Measurements from ENCODE around the gene PCNT. TPM values are rescaled to one million over a fixed set of nuclear protein-coding genes. Genes with fewer than 3 reads are reported as not detected.

The PCNT gene, protein sequence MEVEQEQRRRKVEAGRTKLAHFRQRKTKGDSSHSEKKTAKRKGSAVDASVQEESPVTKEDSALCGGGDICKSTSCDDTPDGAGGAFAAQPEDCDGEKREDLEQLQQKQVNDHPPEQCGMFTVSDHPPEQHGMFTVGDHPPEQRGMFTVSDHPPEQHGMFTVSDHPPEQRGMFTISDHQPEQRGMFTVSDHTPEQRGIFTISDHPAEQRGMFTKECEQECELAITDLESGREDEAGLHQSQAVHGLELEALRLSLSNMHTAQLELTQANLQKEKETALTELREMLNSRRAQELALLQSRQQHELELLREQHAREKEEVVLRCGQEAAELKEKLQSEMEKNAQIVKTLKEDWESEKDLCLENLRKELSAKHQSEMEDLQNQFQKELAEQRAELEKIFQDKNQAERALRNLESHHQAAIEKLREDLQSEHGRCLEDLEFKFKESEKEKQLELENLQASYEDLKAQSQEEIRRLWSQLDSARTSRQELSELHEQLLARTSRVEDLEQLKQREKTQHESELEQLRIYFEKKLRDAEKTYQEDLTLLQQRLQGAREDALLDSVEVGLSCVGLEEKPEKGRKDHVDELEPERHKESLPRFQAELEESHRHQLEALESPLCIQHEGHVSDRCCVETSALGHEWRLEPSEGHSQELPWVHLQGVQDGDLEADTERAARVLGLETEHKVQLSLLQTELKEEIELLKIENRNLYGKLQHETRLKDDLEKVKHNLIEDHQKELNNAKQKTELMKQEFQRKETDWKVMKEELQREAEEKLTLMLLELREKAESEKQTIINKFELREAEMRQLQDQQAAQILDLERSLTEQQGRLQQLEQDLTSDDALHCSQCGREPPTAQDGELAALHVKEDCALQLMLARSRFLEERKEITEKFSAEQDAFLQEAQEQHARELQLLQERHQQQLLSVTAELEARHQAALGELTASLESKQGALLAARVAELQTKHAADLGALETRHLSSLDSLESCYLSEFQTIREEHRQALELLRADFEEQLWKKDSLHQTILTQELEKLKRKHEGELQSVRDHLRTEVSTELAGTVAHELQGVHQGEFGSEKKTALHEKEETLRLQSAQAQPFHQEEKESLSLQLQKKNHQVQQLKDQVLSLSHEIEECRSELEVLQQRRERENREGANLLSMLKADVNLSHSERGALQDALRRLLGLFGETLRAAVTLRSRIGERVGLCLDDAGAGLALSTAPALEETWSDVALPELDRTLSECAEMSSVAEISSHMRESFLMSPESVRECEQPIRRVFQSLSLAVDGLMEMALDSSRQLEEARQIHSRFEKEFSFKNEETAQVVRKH (N-terminal part only)
- 23.5 and 30.3 TPM in 2 replicates for polyA plus RNA-seq (2014; cell fraction: cytosol; rRNA removed)
- polyA plus RNA-seq (2014; cell fraction: nucleus; rRNA removed), result 161 and 181 TPM in 2 replicates

DNA sequence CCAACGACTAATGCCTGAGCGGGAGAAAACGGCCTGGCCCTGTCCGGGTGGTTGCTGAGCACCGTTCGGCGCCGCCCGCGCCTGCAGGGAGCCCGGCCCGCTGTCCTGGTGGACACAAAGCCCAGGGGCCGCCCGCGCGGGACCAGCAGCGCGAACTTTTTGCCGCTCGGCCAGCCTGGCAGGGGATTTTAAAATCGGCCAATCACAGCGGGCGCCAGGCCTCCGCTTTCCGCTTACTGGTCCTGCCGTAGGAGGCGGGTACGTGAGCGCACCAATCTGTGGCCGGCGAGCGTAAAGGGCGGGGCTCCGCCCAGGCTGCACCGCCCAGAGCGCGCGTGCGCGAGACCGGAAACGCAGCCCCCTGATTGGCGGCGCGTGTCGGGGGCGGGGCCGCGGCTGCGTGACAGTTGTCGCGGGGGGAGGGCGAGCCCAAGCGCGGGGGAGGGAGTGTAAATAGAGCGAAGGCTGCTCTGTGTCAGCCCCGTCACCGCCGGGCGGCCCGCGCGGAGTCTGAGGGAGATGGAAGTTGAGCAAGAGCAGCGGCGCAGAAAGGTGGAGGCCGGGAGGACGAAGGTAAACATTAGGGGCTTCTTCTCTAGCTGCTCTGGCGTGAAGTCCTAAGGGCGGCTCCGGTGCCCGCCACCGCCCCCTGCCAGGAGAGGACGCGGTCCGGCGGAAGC, at the start of gene PCNT, which contains the start of gene C21orf58:
TSS of gene PCNT (plus strand) at position 447 of the 680 bp plus-strand sequence. CDS start at position 520, 73 bp downstream.
TSS of gene C21orf58 (minus strand) at position 161 of the 680 bp plus-strand sequence. CDS start 1,132 bp downstream, outside the sequence.
- DNase-seq (ENCODE audit: low spot score), result peak; percentile 96

DNA sequence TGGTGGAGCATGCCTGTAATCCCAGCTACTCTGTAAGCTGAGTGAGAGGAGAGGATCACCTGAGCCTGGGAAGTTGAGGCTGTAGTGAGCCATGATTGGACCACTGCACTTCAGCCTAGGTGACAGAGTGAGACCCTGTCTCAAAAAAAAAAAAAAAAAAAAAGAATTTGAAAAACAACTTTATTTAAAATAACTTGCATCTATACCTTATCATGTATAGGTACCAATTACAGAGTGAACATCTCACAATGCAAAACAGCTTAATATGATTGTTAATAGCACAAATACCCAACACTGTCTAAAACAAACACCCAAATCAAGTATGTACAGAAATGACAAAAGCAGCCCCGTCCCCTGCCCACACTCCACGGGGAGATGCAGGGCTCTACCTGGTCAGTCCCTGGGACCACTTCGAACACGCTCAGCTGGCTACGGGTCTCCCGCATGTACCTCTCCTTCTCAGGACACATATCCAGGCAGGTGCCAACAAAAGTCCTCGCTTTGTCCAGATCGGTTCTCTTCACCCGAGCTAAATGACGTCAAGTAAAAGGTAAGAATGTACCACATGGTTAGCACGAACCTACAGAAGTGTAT, 49.1 kb upstream of the PCNT start:
- no peak for DNase-seq (ENCODE audit: low spot score)

GRCh38 chr21:46284077-46284644, 39.8 kb upstream of the PCNT start:
- no peak for DNase-seq (ENCODE audit: low spot score)

DNA sequence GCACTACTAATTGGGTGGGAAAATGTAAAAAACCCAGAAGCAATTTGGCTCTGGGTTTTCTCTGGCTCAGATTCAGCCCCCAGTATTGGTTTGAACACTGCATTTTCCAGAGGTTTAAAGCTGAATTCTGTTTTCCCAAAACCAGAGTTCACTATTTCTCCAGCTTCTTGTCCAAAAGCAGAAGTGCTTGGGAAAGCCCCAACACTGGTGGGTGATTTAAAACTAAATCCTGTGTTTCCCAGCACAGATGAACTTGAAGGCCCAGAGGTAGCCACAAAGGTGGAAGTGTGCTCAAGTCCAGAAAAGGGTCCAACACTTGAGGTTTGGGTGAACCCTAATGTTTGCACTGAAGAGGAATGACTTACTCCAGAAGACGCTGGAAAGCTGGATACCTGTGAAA, 39.2 kb upstream of the PCNT start:
- DNase-seq (ENCODE audit: low spot score), result no peak

DNA sequence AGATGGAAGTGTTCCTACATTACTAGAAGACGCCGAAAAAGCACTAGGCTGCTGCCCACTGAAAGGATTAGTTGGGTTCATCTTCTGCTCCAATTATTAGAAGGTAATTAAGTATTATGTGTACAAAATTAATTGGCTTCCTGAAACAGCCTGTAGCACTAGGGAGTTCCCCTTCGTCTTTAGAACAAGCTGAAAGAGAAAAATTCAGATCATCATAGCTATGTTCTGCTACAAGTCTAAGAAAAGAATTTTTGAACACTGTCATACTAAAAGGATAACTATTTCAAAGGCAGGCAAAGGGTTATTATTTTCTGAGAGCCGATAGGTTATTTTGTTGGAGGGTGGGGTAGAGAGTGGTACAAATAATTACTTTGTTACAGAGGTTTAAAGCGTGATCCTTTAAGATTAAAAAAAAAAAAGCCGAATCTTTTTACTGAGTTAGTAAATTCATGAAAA, 38.7 kb upstream of the PCNT start, which contains the start of gene MCM3AP:
TSS of gene MCM3AP (minus strand) at position 406 of the 456 bp plus-strand sequence. CDS start at position 81, 325 bp downstream.
- DNase-seq (ENCODE audit: low spot score), result no peak

DNA sequence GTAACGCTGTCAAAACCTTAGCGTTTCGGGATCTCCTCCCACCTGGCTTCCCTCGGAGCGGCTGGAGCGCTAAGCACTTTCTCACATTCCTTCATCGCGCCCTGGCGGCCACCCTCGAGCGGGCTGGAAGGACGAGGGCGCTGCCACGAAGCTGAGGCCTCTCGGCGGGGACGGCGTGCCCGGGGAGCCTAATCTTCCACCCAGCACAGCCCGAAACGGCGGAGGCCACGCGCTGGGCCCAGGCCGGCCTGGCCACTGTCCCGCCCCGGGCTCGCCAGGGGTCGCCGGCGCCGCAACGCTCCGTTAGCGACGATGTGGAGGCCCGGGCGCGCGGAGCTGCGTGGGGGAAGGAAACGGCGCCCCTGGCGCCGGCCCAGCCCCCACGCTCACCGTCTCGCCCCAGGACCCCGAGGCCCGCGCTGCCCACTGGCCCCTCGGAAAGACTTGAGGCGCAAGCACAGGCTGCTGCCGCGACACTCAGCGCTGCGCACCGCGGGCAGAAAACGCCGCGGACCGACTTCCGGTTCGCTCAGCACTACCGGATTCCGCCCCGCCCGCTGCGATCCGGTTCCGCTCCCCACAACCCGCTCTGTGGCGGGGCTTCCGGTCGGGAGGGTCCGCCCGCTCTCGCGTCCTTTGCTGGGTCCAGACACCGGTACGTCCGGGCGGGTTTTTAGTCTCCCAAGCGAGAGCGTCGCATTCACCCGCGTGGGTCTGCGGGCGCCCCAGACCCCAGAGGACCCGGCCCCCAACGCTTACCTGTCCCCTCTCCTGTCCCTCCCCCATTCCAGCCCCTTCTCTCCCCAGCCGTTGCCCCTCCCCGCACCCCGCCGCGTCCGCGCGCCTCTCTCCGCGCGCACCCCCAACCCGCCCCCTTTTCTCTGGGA, 38.0 kb upstream of the PCNT start, which contains the start of gene YBEY:
TSS of gene YBEY (plus strand) at position 582 of the 887 bp plus-strand sequence. CDS start 572 bp downstream, outside the sequence.
- peak; percentile 88 for DNase-seq (ENCODE audit: low spot score)

DNA sequence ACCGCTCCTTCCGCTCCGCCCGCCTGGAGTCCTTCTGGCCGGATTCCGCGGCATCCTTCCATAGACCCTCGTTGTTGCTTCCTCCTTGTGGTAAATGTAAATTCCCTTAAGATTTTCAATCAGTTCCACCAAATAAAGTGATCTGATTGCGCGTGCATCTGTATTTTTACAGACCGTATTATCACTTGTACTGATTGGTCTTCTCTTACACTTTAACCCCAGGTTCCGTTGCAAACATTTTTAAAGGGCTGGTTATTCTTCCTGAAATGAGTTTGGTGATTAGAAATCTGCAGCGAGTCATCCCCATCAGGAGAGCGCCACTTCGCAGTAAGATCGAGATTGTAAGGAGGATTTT, 37.3 kb upstream of the PCNT start:
- no peak for DNase-seq (ENCODE audit: low spot score)

- DNase-seq (ENCODE audit: low spot score), result no peak
Observed at GRCh38 chr21:46287541-46287940, 36.4 kb upstream of the PCNT start.

- DNase-seq (ENCODE audit: low spot score), result peak; percentile 22
Observed at GRCh38 chr21:46289655-46290179, 34.2 kb upstream of the PCNT start.

DNA sequence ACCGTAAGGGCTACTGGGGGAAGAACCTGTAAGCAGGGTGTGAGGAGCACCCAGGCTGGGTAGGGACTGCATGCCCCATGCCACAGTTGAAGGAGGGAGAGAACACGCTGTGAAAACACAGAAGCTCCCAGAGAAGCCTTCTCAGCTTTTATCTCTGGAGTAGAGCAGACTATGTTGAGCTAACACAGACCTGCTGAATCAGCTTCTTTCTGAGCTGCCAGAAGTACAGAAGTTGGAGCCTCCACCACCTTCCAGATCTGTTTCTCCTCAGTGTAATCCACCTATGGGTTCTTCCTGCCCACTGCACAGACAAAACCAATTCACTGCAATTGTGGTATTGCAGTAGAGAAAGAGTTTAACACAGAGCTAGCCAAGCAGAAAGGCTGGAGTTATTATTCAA, 32.4 kb upstream of the PCNT start:
- no peak for DNase-seq (ENCODE audit: low spot score)

DNA sequence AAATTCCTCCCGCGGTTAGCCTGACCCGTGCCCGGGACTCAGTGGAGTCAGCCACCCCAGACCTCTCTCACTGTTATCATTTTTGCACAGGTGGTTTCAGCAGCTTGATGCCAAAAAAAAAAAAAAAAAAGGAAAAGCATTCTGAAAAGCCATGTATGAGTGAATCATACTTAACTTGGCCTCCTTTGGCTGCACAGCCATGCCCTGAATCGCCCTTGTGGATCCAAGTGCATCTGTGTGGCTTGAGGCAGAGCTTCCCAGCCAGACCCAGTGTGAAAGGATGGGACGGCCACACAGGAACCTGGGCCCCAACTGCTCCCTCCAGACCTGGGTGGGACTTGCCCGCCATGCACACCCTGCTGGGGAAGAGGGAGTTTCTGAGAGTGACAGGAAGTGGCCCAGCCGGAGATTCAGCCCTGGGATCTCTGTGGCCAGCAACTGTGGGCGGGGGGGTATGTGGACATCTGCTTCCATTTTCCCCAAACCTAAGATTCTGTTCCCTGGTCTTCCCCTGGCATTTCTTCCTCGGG, 29.2 kb upstream of the PCNT start:
- DNase-seq (ENCODE audit: low spot score), result no peak

- no peak for DNase-seq (ENCODE audit: low spot score)
Observed at GRCh38 chr21:46295177-46295770, 28.7 kb upstream of the PCNT start.

DNA sequence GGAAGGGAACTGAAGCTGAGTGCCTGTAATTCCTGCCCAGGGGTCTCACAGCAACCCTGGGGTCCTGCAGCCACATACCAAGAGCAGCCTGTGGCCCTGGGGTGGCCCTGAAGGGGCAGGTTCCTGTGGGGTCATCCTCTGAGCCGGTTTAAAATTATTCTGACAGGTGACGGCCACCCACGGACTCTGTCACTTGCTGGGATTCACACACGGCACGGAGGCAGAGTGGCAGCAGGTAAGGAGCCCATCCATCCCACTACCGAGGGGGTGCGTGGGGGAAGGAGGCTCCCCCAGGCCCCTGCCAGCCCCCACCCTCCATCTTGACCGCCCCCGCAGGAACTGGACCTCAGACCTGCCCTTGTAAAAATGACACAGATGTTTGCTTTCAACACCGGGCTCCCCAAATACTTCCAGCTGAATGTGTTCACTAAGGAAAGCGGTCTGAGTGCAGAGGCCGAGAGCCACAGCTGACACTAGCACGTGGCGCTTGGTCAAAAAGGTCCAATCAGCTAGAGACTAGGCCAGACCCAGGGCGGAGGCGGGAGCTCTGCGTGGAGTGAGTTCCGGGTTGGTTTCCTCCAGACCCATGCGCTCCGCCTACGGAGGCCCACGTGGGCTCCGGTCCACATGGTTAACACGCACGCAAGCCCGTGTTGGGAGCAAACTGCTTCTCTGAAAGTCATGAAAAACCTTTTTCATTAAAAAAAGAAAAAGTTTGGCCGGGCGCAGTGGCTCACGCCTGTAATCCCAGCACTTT, 27.8 kb upstream of the PCNT start:
- no peak for DNase-seq (ENCODE audit: low spot score)

DNA sequence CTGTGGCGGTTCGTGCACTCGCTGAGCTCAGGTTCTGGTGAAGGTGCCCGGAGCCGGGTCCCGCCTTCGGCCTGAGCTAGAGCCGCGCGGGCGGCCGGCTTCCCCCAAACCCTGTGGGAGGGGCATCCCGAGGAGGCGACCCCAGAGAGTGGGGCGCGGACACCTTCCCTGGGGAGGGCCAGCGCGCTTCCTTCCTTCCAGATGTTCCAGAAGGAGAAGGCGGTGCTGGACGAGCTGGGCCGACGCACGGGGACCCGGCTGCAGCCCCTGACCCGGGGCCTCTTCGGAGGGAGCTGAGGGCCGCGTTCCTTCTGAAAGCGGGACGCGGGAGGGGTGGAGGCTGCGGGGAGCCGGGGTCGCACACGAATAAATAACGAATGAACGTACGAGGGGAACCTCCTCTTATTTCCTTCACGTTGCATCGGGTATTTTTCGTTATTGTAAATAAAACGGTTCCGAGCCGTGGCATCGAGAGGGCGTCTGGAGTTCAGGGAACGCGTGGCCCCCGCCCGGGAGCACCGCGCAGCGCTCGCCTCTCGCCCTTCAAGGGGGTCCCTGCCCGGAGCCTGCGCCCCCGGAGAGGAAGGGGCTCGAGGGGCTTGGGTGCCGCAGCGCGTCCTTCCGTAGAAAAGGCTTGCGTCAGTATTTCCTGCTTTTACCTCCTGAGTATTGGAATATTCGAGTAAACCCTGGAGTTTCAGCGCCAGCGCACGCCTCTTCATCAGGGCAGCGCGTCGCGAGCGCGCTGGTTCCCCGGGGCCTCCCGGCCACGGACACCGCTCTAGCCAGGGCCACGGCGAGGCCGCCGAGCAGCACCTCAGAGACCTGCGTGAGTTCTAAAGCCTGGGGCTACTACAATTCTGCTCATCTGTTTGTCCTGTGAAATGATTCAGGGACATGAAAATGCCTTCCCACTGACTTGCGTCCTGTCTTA, 26.4 kb upstream of the PCNT start:
- no peak for DNase-seq (ENCODE audit: low spot score)

- no peak for DNase-seq (ENCODE audit: low spot score)
Observed at GRCh38 chr21:46299167-46299566, 24.8 kb upstream of the PCNT start.

- DNase-seq (ENCODE audit: low spot score), result no peak
Observed at GRCh38 chr21:46301759-46302158, 22.2 kb upstream of the PCNT start.

All from SK-N-DZ (cell line).